Body of pancreas (tissue), 4 donors: Measurements from ENCODE around the gene URB1.

Experiments
- POLR2A ChIP-seq, 3 donors: fragments of 450-650 bp; IDR thresholded peaks; one replicate each; pipeline ENCODE4 v1.6.1; 2016; ENCODE audit warnings: antibody characterized with exemption in 3 of 3, mild to moderate bottlenecking in 2 of 3
- TF ChIP-seq, protein P1 (sequence below), 7 experiments: fragments of 450-650 bp in 4 of 7; fragments of 200-600 bp in 3 of 7; sonication (generic) in 3 of 7; IDR thresholded peaks; one replicate each; pipeline ENCODE4 v1.5.1; 2016 to 2019; ENCODE audit warnings: antibody characterized with exemption in 7 of 7

DNA sequence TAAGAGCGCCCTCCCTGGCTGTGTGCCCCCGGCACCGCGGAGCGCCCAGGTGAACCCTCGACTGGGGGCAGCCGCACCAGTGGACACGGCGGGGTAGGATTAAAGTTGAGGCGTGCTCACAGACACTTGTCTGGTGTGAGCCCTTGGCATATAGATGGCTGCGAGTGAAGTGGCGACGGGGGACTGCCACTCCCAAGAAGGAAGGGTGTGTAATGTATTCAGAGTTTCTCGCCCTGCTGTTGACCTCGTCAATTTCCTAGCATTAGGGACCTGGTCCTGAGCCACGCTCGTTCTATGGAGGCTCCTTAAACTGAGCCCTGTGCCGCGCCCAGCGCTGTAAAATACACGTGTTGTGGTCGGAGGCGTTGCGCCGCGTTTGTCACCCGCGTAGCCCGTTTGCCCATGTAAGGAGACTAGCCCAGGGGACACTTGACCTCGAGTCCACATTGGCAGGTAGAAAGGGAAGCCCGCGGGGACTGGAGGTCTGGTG, 20.2 kb upstream of the URB1 start:
- TF ChIP-seq, protein P1, sequence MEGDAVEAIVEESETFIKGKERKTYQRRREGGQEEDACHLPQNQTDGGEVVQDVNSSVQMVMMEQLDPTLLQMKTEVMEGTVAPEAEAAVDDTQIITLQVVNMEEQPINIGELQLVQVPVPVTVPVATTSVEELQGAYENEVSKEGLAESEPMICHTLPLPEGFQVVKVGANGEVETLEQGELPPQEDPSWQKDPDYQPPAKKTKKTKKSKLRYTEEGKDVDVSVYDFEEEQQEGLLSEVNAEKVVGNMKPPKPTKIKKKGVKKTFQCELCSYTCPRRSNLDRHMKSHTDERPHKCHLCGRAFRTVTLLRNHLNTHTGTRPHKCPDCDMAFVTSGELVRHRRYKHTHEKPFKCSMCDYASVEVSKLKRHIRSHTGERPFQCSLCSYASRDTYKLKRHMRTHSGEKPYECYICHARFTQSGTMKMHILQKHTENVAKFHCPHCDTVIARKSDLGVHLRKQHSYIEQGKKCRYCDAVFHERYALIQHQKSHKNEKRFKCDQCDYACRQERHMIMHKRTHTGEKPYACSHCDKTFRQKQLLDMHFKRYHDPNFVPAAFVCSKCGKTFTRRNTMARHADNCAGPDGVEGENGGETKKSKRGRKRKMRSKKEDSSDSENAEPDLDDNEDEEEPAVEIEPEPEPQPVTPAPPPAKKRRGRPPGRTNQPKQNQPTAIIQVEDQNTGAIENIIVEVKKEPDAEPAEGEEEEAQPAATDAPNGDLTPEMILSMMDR (IDR thresholded peaks at IDR 0.05) = no peak
- TF ChIP-seq POLR2A (IDR thresholded peaks at IDR 0.05) = peak in 1 of 3 donors; percentile 32
